GM12873 (cell line): Measurements from ENCODE around the gene MYLIP.

Experiments used
- CTCF ChIP-seq: IDR thresholded peaks from 2 replicates; pipeline ENCODE4 v1.5.1; 2012; ENCODE audit warnings: low read depth, mild to moderate bottlenecking, moderate library complexity, low read length, control low read depth; ENCODE audit not compliant: insufficient read depth; ENCODE audit errors: missing control alignments

MYLIP gene

GRCh38 chr6:16128759-16129622, at the start of gene MYLIP:
Gene MYLIP, plus strand, starts transcription at chr6:16129086. Its CDS starts 237 bp downstream, at chr6:16129323.
- peak; percentile 76 for TF ChIP-seq CTCF

GRCh38 chr6:16079354-16079753, 49.5 kb upstream of the MYLIP start:
- no peak for TF ChIP-seq CTCF

GRCh38 chr6:16080204-16080603, 48.7 kb upstream of the MYLIP start:
- no peak for TF ChIP-seq CTCF

- no peak for TF ChIP-seq CTCF
Measured at GRCh38 chr6:16081326-16081725, 47.6 kb upstream of the MYLIP start.

GRCh38 chr6:16082361-16082760, 46.5 kb upstream of the MYLIP start:
- no peak for TF ChIP-seq CTCF

GRCh38 chr6:16086965-16087364, 41.9 kb upstream of the MYLIP start:
- no peak for TF ChIP-seq CTCF

GRCh38 chr6:16087386-16087785, 41.5 kb upstream of the MYLIP start:
- no peak for TF ChIP-seq CTCF
